ENCODE measurements around the gene SLC9A9. TPM values are rescaled to one million over a fixed set of nuclear protein-coding genes. Genes with fewer than 3 reads are reported as not detected.

SLC9A9 gene
- total RNA-seq, 1 experiment from 2014 or later, result 1.5 TPM

- CTCF ChIA-PET, result no interaction called here
- peaks cover 62% of the 10 kb centered on the region for H3K27me3 Mint-ChIP-seq (ENCODE audit: unreplicated experiment)
- H3K4me1 Mint-ChIP-seq (ENCODE audit: low read depth, unreplicated experiment), result no peaks in the 10 kb centered on the region
- intact Hi-C loops (cut with micrococcal nuclease; ENCODE audit: unreplicated experiment), result no loop called here
- no peak for DNase-seq
- no peaks in the 10 kb centered on the region for H3K9me3 Mint-ChIP-seq (ENCODE audit: low read depth, unreplicated experiment)
- BruUV-seq (replicated peaks), result no TSS peak
- no peak overlapping the region for H3K27ac Mint-ChIP-seq (ENCODE audit: unreplicated experiment)
- no peaks in the 10 kb centered on the region for H3K36me3 Mint-ChIP-seq (ENCODE audit: insufficient read depth, unreplicated experiment)
- TF ChIP-seq CTCF (IDR thresholded peaks at IDR 0.05; ENCODE audit: unreplicated experiment), result no peak
- H3K4me3 Mint-ChIP-seq (ENCODE audit: low read depth, unreplicated experiment), result no peak overlapping the region
Measured at GRCh38 chr3:143313025-143313892, 535.0 kb downstream of the SLC9A9 start.

GRCh38 chr3:143311096-143311495 is 537.2 kb downstream of the SLC9A9 start:
- Mint-ChIP-seq H3K4me3 (ENCODE audit: low read depth, unreplicated experiment) (no peak overlapping the region), H3K4me1 (ENCODE audit: low read depth, unreplicated experiment) (peaks cover 15% of the 10 kb centered on the region), H3K9me3 (ENCODE audit: low read depth, unreplicated experiment) (no peaks in the 10 kb centered on the region), H3K36me3 (ENCODE audit: insufficient read depth, unreplicated experiment) (no peaks in the 10 kb centered on the region), H3K27ac (ENCODE audit: unreplicated experiment) (no peak overlapping the region), H3K27me3 (ENCODE audit: unreplicated experiment) (peaks cover 47% of the 10 kb centered on the region)
- no peak for DNase-seq
- no TSS peak for BruUV-seq (replicated peaks)
- intact Hi-C loops (cut with micrococcal nuclease; ENCODE audit: unreplicated experiment), result no loop called here
- CTCF ChIA-PET, result no interaction called here
- no peak for TF ChIP-seq CTCF (IDR thresholded peaks at IDR 0.05; ENCODE audit: unreplicated experiment)

GRCh38 chr3:143309705-143310104 is 538.6 kb downstream of the SLC9A9 start:
- TF ChIP-seq CTCF (IDR thresholded peaks at IDR 0.05; ENCODE audit: unreplicated experiment), result no peak
- no peak overlapping the region for H3K27ac Mint-ChIP-seq (ENCODE audit: unreplicated experiment)
- no peaks in the 10 kb centered on the region for H3K9me3 Mint-ChIP-seq (ENCODE audit: low read depth, unreplicated experiment)
- CTCF ChIA-PET, result interaction anchor here (0.7 kb wide), 1 partner anchor 14 kb away, joined by 3 read pairs; no protein-coding TSS in a partner anchor
- intact Hi-C loops (cut with micrococcal nuclease; ENCODE audit: unreplicated experiment), result no loop called here
- peaks cover 33% of the 10 kb centered on the region for H3K27me3 Mint-ChIP-seq (ENCODE audit: unreplicated experiment)
- H3K36me3 Mint-ChIP-seq (ENCODE audit: insufficient read depth, unreplicated experiment), result no peaks in the 10 kb centered on the region
- BruUV-seq (replicated peaks), result no TSS peak
- peaks cover 15% of the 10 kb centered on the region for H3K4me1 Mint-ChIP-seq (ENCODE audit: low read depth, unreplicated experiment)
- H3K4me3 Mint-ChIP-seq (ENCODE audit: low read depth, unreplicated experiment), result no peak overlapping the region
- no peak for DNase-seq

GRCh38 chr3:143307613-143308183 is 540.6 kb downstream of the SLC9A9 start:
- Mint-ChIP-seq H3K27ac (ENCODE audit: unreplicated experiment) (no peak overlapping the region), H3K36me3 (ENCODE audit: insufficient read depth, unreplicated experiment) (no peaks in the 10 kb centered on the region), H3K4me3 (ENCODE audit: low read depth, unreplicated experiment) (no peak overlapping the region), H3K27me3 (ENCODE audit: unreplicated experiment) (peaks cover 13% of the 10 kb centered on the region), H3K4me1 (ENCODE audit: low read depth, unreplicated experiment) (peaks cover 22% of the 10 kb centered on the region), H3K9me3 (ENCODE audit: low read depth, unreplicated experiment) (no peaks in the 10 kb centered on the region)
- BruUV-seq (replicated peaks), result no TSS peak
- no peak for DNase-seq
- TF ChIP-seq CTCF (IDR thresholded peaks at IDR 0.05; ENCODE audit: unreplicated experiment), result no peak
- CTCF ChIA-PET, result no interaction called here
- intact Hi-C loops (cut with micrococcal nuclease; ENCODE audit: unreplicated experiment), result no loop called here

Data from Calu3 (cell line).